HepG2 (cell line): ENCODE data around the gene CAMK2D.

Experiments
- ETV6 ChIP-seq: sonication (generic); formaldehyde crosslinking; conservative IDR thresholded peaks from 2 replicates; pipeline ENCODE4 v1.4.0; 2020; ENCODE audit warnings: missing genetic modification reagents
- FOSL1 ChIP-seq: sonication (generic); formaldehyde crosslinking; IDR thresholded peaks from 2 replicates; pipeline ENCODE4 v1.9.0; 2021; ENCODE audit warnings: missing genetic modification reagents, borderline replicate concordance
- GTF2F1 ChIP-seq: fragments of 150-350 bp; IDR thresholded peaks from 2 replicates; pipeline ENCODE4 v1.6.1; 2014; ENCODE audit warnings: low read length
- NCOA2 ChIP-seq: sonication (generic); formaldehyde crosslinking; IDR thresholded peaks from 2 replicates; pipeline ENCODE4 v1.8.0; 2022; ENCODE audit warnings: inconsistent platforms
- ZNF572 ChIP-seq: sonication (generic); formaldehyde crosslinking; IDR thresholded peaks from 2 replicates; pipeline ENCODE4 v1.5.1; 2020; ENCODE audit warnings: mild to moderate bottlenecking, missing genetic modification reagents
- TF ChIP-seq, protein P1 (sequence below): sonication (generic); formaldehyde crosslinking; IDR thresholded peaks from 2 replicates; pipeline ENCODE4 v1.5.0; 2020; ENCODE audit warnings: mild to moderate bottlenecking, missing genetic modification reagents, moderate library complexity
- TF ChIP-seq, protein P2 (sequence below): fragments of 450-650 bp; IDR thresholded peaks from 2 replicates; pipeline ENCODE4 v1.6.1; 2017; ENCODE audit warnings: mild to moderate bottlenecking
- TF ChIP-seq, protein P3 (sequence below): IDR thresholded peaks from 2 replicates; pipeline ENCODE4 v1.6.1; 2016; ENCODE audit warnings: control low read depth

DNA sequence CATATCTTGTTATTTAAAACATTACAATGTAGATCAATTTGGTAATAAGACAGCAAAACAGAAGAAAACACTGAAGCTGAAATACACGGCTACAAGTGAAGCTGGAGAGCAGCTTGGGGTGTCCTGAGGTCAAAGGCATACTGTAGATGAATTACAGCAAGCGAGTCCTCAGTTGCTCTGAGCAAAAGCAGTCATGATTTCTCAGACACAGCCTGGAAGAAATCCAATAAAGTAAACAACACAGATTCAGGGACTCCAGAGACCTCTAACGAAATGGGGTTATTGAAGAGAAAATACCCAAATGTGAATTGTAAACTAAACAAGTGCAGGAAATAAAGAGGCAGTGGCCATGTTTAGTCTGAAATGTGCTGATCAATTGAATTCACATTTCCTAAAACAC lies 324.4 kb downstream of the CAMK2D start:
- TF ChIP-seq ZNF572 (no peak), GTF2F1 (no peak), NCOA2 (CRISPR knock-in tag) (no peak), ETV6 (CRISPR knock-in tag) (no peak), FOSL1 (no peak)
- TF ChIP-seq, protein P1, sequence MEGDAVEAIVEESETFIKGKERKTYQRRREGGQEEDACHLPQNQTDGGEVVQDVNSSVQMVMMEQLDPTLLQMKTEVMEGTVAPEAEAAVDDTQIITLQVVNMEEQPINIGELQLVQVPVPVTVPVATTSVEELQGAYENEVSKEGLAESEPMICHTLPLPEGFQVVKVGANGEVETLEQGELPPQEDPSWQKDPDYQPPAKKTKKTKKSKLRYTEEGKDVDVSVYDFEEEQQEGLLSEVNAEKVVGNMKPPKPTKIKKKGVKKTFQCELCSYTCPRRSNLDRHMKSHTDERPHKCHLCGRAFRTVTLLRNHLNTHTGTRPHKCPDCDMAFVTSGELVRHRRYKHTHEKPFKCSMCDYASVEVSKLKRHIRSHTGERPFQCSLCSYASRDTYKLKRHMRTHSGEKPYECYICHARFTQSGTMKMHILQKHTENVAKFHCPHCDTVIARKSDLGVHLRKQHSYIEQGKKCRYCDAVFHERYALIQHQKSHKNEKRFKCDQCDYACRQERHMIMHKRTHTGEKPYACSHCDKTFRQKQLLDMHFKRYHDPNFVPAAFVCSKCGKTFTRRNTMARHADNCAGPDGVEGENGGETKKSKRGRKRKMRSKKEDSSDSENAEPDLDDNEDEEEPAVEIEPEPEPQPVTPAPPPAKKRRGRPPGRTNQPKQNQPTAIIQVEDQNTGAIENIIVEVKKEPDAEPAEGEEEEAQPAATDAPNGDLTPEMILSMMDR = no peak
- TF ChIP-seq, protein P2, sequence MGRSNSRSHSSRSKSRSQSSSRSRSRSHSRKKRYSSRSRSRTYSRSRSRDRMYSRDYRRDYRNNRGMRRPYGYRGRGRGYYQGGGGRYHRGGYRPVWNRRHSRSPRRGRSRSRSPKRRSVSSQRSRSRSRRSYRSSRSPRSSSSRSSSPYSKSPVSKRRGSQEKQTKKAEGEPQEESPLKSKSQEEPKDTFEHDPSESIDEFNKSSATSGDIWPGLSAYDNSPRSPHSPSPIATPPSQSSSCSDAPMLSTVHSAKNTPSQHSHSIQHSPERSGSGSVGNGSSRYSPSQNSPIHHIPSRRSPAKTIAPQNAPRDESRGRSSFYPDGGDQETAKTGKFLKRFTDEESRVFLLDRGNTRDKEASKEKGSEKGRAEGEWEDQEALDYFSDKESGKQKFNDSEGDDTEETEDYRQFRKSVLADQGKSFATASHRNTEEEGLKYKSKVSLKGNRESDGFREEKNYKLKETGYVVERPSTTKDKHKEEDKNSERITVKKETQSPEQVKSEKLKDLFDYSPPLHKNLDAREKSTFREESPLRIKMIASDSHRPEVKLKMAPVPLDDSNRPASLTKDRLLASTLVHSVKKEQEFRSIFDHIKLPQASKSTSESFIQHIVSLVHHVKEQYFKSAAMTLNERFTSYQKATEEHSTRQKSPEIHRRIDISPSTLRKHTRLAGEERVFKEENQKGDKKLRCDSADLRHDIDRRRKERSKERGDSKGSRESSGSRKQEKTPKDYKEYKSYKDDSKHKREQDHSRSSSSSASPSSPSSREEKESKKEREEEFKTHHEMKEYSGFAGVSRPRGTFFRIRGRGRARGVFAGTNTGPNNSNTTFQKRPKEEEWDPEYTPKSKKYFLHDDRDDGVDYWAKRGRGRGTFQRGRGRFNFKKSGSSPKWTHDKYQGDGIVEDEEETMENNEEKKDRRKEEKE = no peak
- TF ChIP-seq, protein P3, sequence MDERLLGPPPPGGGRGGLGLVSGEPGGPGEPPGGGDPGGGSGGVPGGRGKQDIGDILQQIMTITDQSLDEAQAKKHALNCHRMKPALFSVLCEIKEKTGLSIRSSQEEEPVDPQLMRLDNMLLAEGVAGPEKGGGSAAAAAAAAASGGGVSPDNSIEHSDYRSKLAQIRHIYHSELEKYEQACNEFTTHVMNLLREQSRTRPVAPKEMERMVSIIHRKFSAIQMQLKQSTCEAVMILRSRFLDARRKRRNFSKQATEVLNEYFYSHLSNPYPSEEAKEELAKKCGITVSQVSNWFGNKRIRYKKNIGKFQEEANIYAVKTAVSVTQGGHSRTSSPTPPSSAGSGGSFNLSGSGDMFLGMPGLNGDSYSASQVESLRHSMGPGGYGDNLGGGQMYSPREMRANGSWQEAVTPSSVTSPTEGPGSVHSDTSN = no peak
